ENCODE measurements around the gene TFB1M. TPM values are rescaled to one million over a fixed set of nuclear protein-coding genes. Genes with fewer than 3 reads are reported as not detected.
"Not testable (repeated sequence)": the region's sequence is repeated elsewhere in the genome, so short reads cannot be mapped to it uniquely, and the experiment has no call there.

Gene TFB1M
- total RNA-seq, 1 donor from 2014 or later, result 16.8 TPM

- DNase-seq; intact Hi-C loops (cut with micrococcal nuclease); ATAC-seq: not testable (repeated sequence)
Measured at GRCh38 chr6:155334073-155334472, 19.8 kb upstream of the TFB1M start.

- intact Hi-C loops (cut with micrococcal nuclease), result no loop called here
- DNase-seq (no peak), ATAC-seq (no peak)
Measured at GRCh38 chr6:155333414-155333813, 19.1 kb upstream of the TFB1M start.

DNA sequence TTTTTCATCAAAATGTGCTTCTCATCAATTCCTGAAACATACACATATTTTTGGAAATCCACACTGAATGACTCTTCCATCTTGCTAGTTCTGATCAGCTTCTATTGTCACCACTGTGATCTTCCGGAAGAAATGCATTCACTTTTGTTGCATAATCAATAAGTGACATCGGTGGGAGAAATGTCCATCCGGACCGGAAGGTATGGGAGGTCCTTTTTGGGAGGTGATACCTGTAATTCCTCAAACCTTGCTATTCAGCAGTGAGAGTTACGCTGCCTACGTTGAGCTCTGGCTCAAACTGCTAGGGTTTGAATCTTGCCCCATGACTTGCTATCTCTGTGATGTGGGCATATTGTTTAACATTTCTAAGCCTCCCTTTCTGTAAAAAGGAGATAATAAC lies 16.6 kb upstream of the TFB1M start:
- ATAC-seq (no peak), DNase-seq (no peak)
- intact Hi-C loops (cut with micrococcal nuclease), result no loop called here

- DNase-seq, result no peak
- intact Hi-C loops (cut with micrococcal nuclease), result no loop called here
- no peak for ATAC-seq
Measured at GRCh38 chr6:155330133-155330734, 15.9 kb upstream of the TFB1M start.

GRCh38 chr6:155329460-155330132 lies 15.3 kb upstream of the TFB1M start:
- DNase-seq, result no peak
- no peak for ATAC-seq
- intact Hi-C loops (cut with micrococcal nuclease), result loop anchor here (5.0 kb wide), 1 partner anchor 203 kb away; no protein-coding TSS in a partner anchor

DNA sequence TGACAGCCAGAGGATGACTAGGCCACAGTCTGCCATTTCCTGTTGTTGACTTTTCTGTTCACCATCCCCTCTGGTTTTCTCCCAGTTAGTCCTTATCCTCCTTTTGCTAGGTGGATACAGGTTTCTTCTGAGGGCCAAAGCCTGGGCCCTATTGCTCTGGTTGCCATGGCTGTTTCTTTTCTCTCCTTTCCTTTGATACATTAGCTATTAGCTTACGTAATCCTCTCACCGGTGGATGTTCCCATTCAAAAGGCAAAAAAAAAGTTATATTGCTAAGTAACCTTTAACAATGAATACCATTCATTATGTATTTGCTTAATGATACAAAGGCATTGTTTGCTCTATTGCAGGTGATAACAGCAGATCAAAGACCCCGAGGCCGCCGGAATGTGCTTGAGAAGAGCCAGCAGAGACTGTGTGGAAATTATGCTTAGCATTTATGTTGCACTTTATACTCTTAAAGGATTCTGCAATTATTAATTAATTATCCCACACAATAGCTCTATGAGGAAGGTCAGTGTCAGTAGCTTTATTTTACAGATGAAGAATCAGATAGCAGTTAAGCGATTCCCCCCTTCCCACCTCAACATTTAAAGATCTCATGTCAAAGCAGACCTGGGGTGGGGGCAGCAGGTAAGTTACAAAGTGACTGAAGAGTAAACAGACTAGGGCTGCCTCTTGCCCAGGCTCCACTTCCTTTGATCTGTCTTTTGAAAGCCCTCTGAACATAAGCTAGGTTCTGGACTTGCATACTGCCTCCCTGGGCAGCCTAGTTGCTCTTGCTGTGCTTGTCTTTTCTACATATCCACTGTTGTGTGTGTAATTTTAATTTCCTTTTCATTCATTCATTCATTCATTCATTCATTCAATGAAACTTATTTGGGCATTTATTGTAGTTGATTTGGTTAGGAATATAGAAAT lies 14.5 kb upstream of the TFB1M start:
- ATAC-seq, result no peak
- intact Hi-C loops (cut with micrococcal nuclease), result loop anchor here (5.0 kb wide), 1 partner anchor 204 kb away; no protein-coding TSS in a partner anchor

DNA sequence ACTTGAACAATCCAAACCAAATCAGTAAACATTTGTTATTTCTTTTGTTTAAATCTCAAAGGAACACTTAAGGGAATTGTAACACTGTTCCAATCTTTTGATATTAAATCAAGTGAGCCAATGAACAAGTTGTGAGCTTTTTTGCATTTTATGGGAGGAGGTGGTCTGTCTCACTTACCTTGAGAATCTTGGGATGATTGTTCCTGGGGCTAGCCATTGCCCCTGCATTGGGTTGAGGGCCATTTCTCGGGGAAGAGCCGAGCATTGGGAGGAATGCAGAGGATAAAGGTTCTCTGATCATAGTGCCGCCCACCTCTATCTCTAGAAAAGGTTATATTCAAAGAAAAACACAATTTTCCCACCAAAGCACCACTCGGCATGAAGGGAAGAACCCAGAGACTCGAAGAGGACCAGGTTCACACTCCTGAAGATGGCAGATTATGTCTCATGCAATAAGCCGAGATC lies 13.8 kb upstream of the TFB1M start:
- ATAC-seq (no peak), DNase-seq (no peak)
- intact Hi-C loops (cut with micrococcal nuclease), result loop anchor here (5.0 kb wide), 1 partner anchor 204 kb away; no protein-coding TSS in a partner anchor

More for the DNA sequence above, 14.5 kb upstream of the TFB1M start:
- DNase-seq, result no peak

GRCh38 chr6:155327326-155328073 lies 13.2 kb upstream of the TFB1M start:
- peak; percentile 36 for DNase-seq
- ATAC-seq, result peak; percentile 55
- intact Hi-C loops (cut with micrococcal nuclease), result loop anchor here (5.0 kb wide), 1 partner anchor 205 kb away; no protein-coding TSS in a partner anchor

- no peak for ATAC-seq
- intact Hi-C loops (cut with micrococcal nuclease), result loop anchor here (5.0 kb wide), 1 partner anchor 206 kb away; no protein-coding TSS in a partner anchor
- DNase-seq, result no peak
Measured at GRCh38 chr6:155325700-155326516, 11.6 kb upstream of the TFB1M start.

GRCh38 chr6:155324993-155325392 lies 10.7 kb upstream of the TFB1M start:
- intact Hi-C loops (cut with micrococcal nuclease), result loop anchor here (5.0 kb wide), 1 partner anchor 207 kb away; no protein-coding TSS in a partner anchor
- no peak for DNase-seq
- no peak for ATAC-seq

DNA sequence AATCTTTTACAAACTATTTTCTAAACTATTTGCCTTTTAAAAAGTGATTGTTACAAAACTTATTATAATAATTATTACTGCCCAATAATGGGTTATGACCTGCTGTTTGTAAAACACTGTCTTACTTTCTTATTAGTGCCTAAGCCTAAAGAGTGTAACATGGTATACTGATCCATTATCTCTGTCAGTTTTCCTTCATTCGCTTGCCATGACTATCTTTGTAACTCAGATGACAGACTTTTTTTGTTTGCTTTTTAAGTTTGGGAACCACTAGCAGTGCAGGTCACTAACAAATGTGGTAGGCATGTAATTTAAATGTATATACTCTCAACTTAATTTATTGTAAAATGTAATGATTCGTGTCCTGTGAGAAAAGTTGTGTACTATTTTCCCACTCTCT lies 9.9 kb upstream of the TFB1M start:
- intact Hi-C loops (cut with micrococcal nuclease), result no loop called here
- ATAC-seq, result no peak
- DNase-seq, result no peak

- DNase-seq, result no peak
- ATAC-seq, result no peak
- intact Hi-C loops (cut with micrococcal nuclease), result no loop called here
Measured at GRCh38 chr6:155319902-155320301, 5.6 kb upstream of the TFB1M start.

- ATAC-seq, result no peak
- intact Hi-C loops (cut with micrococcal nuclease), result no loop called here
Measured at GRCh38 chr6:155317186-155317585, 2.9 kb upstream of the TFB1M start.

DNA sequence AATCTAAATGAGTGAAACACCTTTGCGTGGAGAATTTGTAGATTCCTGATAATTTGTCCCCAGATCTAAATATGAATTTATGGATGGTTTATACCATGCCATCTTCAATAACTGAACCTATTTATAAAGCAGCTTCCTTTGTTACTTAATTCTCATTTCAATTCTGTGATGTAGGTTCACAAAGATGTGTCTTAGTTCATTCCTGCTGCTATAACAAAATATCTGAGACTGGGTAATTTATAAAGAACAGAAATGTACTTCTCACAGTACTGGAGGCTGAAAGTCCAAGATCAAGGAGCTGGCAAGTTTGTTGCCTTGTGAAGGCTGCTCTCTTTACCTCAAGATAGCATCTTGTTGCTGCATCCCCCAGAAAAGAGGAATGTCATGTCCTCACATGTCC lies 2.1 kb upstream of the TFB1M start:
- ATAC-seq, result no peak

More at GRCh38 chr6:155317186-155317585, 2.9 kb upstream of the TFB1M start:
- no peak for DNase-seq

DNA sequence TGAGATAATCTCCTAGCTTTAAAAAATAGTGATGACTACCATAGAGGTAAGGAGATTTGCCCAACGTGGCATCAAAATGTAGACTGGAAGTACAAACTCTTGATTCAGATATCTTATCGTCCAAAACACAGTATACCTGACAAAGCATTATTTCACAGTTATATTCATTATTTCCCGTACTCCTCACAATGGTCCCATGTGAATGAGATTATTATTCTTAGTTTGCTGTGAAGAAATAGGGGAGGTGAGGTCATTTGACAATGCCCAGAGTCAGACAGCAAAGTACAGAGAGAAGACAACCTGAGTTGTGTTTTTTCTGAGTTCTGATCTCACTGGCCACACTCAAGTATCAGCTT lies 1.2 kb upstream of the TFB1M start:
- ATAC-seq (no peak), DNase-seq (no peak)
- intact Hi-C loops (cut with micrococcal nuclease), result no loop called here

More for the DNA sequence above, 2.1 kb upstream of the TFB1M start:
- no peak for DNase-seq
- intact Hi-C loops (cut with micrococcal nuclease), result no loop called here

- peak; percentile 74 for ATAC-seq
- intact Hi-C loops (cut with micrococcal nuclease), result loop anchor here (5.0 kb wide), 1 partner anchor 138 kb away; no protein-coding TSS in a partner anchor
Measured at GRCh38 chr6:155314773-155315515, 660 bp upstream of the TFB1M start.

GRCh38 chr6:155313602-155314091 lies 637 bp downstream of the TFB1M start:
- intact Hi-C loops (cut with micrococcal nuclease), result loop anchor here (5.0 kb wide), 1 partner anchor 136 kb away; no protein-coding TSS in a partner anchor
- ATAC-seq (peak; percentile 15), DNase-seq (no peak)

More at GRCh38 chr6:155314773-155315515, 660 bp upstream of the TFB1M start:
- peak; percentile 64 for DNase-seq
